GM13977 (cell line): ENCODE measurements around the gene TYK2.
"Not testable (repeated sequence)": the region's sequence is repeated elsewhere in the genome, so short reads cannot be mapped to it uniquely, and the experiment has no call there.

ENCODE experiments used
- DNase-seq: peaks from one replicate; pipeline ENCODE4 v3.0.0; 2012; ENCODE audit warnings: low spot score
- in situ Hi-C: fragments of 300-500 bp; cut with MboI; formaldehyde crosslinking; loops from one replicate; pipeline ENCODE4 v1.12.0; 2022; ENCODE audit warnings: low sequenced_read_pairs, low pct_unique_long_range_greater_than_20kb, mixed read lengths, inconsistent platforms; ENCODE audit not compliant: unreplicated experiment
- TF ChIP-seq, protein P1 (sequence below): IDR thresholded peaks from 2 replicates; pipeline ENCODE4 v1.5.1; 2012; ENCODE audit warnings: mild to moderate bottlenecking, control low read depth; ENCODE audit not compliant: insufficient read depth; ENCODE audit errors: extremely low read depth, missing control alignments

TYK2 gene

DNA sequence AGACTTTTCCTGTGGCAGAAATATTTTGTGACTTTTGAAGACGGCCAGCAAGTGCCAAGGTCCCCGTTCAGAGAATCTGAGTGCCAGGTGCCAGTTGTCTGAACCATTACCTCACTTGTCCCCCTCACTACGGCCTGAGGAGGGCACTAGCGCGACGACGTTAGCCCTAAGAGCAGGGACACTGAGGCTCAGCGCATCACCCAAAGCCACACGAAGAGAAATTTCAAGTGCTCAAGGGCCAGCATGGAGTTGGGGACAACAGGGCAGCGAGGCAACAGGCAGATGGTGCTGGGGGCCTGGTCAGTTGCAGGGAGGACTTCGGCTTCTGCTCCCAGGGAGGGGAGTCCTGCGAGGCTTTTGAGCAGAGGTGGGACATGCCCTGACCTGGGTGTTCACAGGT lies 9.5 kb upstream of the TYK2 start:
- in situ Hi-C loops: loop anchor here (5.0 to 10.0 kb wide), 2 partner anchors 118 to 445 kb away; partner anchors contain the start of gene ICAM1
- TF ChIP-seq, protein P1, sequence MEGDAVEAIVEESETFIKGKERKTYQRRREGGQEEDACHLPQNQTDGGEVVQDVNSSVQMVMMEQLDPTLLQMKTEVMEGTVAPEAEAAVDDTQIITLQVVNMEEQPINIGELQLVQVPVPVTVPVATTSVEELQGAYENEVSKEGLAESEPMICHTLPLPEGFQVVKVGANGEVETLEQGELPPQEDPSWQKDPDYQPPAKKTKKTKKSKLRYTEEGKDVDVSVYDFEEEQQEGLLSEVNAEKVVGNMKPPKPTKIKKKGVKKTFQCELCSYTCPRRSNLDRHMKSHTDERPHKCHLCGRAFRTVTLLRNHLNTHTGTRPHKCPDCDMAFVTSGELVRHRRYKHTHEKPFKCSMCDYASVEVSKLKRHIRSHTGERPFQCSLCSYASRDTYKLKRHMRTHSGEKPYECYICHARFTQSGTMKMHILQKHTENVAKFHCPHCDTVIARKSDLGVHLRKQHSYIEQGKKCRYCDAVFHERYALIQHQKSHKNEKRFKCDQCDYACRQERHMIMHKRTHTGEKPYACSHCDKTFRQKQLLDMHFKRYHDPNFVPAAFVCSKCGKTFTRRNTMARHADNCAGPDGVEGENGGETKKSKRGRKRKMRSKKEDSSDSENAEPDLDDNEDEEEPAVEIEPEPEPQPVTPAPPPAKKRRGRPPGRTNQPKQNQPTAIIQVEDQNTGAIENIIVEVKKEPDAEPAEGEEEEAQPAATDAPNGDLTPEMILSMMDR: peak; percentile 33
- DNase-seq: no peak

DNA sequence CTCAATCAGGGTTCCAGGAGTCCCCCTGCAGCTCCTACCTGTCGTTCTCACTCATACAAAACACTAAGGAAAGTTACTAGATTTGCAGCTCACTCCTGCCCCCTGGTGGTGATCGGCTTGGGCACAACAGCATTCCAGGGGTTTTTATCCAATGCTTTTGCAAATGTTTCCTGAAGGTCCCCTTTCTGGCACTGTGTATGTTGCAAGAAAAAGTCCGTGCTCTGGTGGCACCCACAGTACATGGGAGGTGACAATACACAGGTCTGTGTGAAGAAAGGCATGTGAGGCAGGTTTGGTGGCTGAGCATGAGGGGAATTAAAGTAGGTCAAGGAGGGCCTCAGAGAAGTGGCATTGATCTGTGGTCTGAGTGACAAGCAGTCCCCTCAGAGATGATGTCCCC lies 8.6 kb upstream of the TYK2 start:
- in situ Hi-C loops: loop anchor here (5.0 to 10.0 kb wide), 2 partner anchors 117 to 444 kb away; partner anchors contain the start of gene ICAM1
- TF ChIP-seq, protein P1: peak; percentile 86
- DNase-seq: peak; percentile 61

DNA sequence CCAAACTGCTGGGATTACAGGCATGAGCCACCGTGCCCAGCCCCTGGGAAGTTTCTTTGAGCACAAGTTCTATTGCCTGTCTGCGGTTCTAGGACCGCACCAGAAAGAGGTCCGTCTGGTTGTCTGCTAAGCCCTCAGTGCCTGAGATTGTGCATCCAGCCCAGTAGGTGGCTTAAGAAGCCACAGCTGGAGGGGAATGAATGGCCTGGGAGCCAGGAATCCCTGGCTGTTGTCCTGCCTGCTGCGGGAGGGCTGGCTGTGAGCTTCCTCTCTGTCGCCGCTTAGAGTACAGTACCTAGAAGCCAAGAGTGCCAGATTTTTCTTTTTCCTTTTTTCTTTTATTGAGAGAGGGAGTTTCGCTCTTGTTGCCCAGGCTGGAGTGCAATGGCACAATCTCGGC lies 4.2 kb upstream of the TYK2 start:
- in situ Hi-C loops: loop anchor here (10.0 kb wide), 1 partner anchor 440 kb away; no protein-coding TSS in a partner anchor
- TF ChIP-seq, protein P1: no peak
- DNase-seq: no peak

DNA sequence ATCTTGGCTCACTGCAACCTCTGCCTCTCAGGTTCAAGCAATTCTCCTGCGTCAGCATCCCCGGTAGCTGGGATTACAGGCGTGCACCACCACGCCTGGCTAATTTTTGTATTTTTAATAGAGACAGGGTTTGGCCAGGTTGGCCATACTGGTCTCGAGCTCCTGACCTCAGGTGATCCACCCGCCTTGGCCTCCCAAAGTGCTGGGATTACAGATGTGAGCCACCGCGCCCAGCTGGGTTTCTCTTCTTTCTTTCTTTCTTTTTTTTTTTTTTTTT lies 2.8 kb upstream of the TYK2 start:
- in situ Hi-C loops: loop anchor here (10.0 kb wide), 1 partner anchor 438 kb away; no protein-coding TSS in a partner anchor
- DNase-seq: not testable (repeated sequence)

DNA sequence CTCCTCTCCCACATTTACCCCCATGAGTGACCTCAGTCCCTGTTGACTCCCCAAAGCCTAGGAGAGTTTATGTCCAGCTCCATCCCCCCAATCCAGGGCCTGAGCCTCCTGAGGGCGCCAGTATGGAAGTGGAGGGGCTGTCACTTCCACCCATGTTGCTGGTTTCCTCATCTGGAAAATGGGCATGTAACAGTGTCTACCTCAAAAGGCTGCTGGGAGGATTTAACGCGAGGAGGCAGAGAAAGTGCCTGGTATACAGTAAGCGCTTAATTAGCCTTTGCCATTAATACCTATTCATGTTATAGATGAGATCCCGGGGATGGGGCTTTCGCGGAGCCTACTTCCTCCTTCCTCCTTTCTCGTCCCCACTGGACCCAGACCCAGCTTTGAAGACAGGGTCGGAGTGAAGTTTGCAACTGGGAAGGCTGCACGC lies 476 bp downstream of the TYK2 start:
- in situ Hi-C loops: loop anchor here (10.0 kb wide), 1 partner anchor 435 kb away; no protein-coding TSS in a partner anchor
- DNase-seq: no peak
- TF ChIP-seq, protein P1: no peak

DNA sequence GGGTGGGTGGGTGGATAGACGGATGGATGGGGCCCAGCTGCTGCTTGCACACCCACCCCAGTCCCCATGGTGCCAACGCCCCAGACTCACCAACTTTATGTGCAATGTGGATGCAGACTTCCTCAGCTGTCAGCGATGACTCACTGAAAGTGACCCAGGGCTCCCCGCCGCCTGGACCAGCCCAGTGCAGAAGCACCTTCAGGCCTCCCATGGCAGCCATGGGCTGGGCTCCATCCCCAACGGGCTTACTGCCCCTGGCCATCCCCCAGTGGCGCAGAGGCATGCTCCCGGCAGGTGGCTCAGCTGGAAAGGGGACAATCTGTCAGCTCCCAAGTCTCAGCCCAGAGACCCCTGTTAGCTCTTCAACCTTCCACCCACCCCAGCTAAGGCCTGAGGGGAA lies 2.2 kb downstream of the TYK2 start:
- in situ Hi-C loops: no loop called here
- TF ChIP-seq, protein P1: no peak
- no peak for DNase-seq

DNA sequence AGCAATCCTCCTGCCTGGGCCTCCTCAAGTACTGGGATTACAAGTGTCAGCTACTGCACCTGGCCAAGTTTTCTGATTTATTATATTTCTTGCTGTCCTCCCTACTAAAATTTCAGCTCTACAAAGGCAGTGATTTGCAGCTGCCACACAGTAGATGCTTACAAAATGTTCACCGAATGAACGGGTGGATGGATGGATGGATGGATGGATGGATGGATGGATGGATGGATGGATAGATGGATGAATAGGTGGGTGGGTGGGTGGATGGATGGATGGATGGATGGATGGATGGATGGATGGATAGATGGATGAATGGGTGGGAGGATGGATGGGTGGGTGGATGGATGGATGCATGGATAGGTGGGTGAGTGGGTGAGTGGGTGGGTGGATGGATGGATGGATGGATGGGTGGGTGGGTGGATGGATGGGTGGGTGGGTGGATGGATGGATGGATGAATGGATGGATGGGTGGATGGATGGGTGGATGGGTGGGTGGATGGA lies 3.2 kb downstream of the TYK2 start:
- in situ Hi-C loops, DNase-seq: not testable (repeated sequence)

DNA sequence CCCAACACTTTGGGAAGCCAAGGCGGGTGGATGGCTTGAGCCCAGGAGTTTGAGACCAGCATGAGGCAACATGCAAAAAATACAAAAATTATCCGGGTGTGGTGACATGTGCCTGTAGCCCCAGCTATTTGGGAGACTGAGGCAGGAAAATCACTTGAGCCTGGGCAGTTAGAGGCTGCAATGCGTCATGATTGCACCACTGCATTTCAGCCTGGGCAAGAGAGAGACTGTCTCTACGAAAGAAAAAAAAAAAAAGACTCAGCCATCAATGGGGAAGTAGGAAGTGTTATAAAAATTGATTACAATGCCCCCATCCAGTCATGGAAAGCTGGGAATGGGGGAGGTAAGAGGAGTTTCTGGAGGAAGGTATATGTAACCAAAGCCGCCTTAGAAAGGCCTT lies 5.4 kb downstream of the TYK2 start:
- DNase-seq: no peak
- in situ Hi-C loops: no loop called here
- TF ChIP-seq, protein P1: no peak
